Stimulated activated CD4-positive, alpha-beta T cell treated with anti-CD3 and anti-CD28 coated beads, Interleukin-12 subunit alpha, Interleukin-12 subunit beta, amount 100 ng/mL, for 48 hours (primary cell): ENCODE measurements around the gene GRAMD2B.
"Not testable (repeated sequence)": the region's sequence is repeated elsewhere in the genome, so short reads cannot be mapped to it uniquely, and the experiment has no call there.

Source experiments
- DNase-seq, 3 donors: peaks; one replicate each; pipeline ENCODE4 v3.0.0-alpha.2; 2020; ENCODE audit warnings: low read depth in 2 of 3, low spot score in 1 of 3

Gene GRAMD2B

GRCh38 chr5:126449751-126450271 is 26.6 kb downstream of the GRAMD2B start:
- DNase-seq, result peak; percentile 50 to 58 (median 52)

- DNase-seq, result peak in 1 of 3 donors; percentile 24
Observed at GRCh38 chr5:126450346-126450745, 27.1 kb downstream of the GRAMD2B start.

GRCh38 chr5:126450907-126451306 is 27.7 kb downstream of the GRAMD2B start:
- DNase-seq, result no peak

GRCh38 chr5:126452477-126452876 is 29.3 kb downstream of the GRAMD2B start:
- no peak for DNase-seq

DNA sequence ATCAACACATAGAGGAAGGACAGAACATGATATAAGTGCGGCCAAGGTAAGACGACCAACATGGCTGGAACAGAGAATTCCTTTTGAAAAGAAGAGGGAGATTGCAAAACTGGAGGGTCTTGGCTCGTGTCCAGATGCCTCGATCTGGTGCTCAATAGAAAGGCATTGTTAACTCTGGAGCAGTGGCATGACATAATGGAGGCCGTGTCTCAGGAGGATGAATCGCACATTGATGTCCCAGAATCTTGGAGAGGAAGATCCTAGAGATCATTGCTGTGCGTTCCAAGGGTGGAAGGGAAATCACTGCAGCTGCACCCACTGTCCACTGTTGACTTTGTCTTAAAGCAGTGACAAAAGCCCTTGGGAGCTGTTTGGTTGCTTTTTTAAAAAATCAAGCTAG is 30.9 kb downstream of the GRAMD2B start:
- no peak for DNase-seq

- no peak for DNase-seq
Observed at GRCh38 chr5:126454535-126454934, 31.3 kb downstream of the GRAMD2B start.

- DNase-seq, result no peak
Observed at GRCh38 chr5:126455264-126455663, 32.1 kb downstream of the GRAMD2B start.

DNA sequence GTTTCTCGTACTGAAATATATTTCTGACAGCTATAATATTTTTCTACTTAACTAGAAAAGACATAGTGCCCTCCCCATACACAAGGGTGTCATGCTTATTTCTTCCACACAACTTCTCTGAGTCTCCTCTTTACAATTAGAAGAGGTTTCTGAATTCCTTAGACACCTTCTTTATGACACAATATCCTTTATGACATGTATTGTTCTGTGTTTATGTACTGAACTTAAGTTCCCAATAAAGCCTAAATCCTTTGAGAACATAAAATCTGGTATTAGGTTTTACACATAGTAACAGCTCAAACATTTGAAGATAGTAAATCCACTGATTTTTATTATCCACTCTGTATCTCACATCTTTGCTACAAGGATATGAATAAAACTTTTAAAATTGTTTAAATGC is 32.5 kb downstream of the GRAMD2B start:
- no peak for DNase-seq

DNA sequence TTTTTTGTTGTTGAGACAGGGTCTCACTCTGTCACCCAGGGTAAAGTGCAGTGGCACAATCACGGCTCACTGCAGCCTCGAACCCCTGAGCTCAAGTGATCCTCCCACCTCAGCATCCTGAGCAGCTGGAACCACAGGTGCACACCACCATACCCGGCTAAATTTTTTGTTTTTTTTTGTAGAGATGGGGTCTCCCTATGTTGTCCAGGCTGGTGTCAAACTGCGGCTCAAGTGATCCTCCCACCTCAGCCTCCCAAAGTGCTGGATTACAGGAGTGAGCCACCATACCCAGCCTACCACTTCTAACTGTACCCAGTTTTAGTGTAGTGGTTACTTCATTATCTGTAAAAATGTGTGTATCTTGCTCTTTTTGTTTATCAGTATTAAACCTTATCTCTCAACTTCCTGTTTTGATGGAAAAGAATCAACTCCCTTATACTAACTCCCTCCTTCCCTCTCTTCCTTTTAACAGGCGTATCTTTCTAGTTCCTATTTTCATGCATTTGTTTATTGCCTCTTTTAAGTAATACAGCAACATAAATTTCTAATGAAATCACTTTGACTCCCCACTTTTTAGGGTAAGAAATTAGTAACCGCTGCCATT is 33.1 kb downstream of the GRAMD2B start:
- no peak for DNase-seq

- no peak for DNase-seq
Observed at GRCh38 chr5:126460459-126460858, 37.2 kb downstream of the GRAMD2B start.

GRCh38 chr5:126460977-126461376 is 37.8 kb downstream of the GRAMD2B start:
- no peak for DNase-seq

DNA sequence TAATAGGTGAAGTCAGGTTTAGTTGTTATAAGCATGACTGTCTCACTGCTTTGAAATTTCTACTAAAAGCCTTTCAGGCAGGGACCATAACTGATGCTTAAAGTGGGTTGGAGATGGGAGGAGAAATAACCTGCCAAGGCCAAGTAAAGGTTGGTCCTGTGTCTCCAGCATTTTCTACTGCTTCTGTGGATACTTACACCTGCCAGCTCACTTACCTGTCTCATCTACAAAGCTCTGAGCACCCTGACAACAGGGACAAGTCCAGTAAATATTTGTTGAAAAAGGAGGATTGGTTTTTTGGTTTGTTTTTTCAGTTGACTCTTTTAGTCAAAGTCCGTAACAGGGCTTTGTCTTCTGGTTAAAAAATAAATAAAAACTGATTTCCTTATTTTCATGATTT is 38.6 kb downstream of the GRAMD2B start:
- no peak for DNase-seq

DNA sequence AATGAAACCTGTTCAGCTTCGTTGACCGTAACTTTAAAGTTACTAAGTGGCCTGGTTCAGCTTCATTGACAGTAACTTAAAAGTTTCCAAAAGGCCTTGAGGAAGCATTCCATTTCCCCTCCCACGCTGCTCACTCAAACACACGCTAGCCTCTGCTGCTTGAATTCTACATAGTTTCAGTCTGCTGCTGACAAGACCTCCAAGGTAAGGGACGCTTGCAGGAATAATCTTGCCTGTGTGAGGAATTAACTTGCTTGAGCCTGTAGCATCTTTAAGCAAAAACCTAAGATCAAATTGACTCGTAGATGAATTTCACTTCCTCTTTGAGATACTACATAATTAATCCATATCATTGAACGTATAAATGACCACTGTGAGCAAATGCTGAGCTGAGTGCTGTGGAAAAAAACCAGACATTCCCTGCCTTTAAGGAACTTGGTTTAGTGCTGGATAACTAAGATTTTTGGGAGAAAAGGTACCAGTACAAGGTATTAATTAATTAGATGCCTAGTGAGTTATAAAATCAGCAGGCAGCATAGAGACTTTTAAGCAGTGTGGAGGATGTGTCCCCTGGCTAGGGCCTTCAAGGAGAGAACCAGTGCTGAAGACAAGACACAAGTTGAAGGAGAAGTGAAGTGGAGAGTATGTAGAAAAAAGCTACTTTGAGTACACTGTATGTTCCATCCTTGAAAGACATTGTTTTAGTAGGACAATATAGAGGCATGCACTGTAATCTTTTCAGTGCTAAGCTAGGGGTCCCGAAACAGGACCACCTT is 39.2 kb downstream of the GRAMD2B start:
- DNase-seq, result no peak

DNA sequence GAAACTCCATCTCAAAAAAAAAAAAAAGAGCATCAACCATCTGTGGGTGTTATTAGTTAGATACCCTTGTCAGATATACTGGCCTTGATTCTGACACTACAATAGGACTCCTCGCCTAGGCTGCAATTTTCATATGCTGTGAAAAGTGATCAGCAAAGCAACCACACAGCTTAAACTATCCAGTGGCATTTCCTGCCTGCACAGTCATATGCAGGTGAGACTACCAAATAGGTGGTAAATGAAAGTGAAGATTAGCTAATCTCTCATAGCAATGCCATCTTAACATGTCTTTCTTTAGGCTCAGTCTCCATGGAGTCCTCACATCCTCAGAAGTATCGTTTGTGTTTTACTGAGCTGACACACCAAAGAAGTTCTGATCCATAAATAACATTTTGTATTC is 40.8 kb downstream of the GRAMD2B start:
- DNase-seq, result no peak

GRCh38 chr5:126464959-126465358 is 41.8 kb downstream of the GRAMD2B start:
- no peak for DNase-seq

GRCh38 chr5:126468091-126468490 is 44.9 kb downstream of the GRAMD2B start:
- no peak for DNase-seq

DNA sequence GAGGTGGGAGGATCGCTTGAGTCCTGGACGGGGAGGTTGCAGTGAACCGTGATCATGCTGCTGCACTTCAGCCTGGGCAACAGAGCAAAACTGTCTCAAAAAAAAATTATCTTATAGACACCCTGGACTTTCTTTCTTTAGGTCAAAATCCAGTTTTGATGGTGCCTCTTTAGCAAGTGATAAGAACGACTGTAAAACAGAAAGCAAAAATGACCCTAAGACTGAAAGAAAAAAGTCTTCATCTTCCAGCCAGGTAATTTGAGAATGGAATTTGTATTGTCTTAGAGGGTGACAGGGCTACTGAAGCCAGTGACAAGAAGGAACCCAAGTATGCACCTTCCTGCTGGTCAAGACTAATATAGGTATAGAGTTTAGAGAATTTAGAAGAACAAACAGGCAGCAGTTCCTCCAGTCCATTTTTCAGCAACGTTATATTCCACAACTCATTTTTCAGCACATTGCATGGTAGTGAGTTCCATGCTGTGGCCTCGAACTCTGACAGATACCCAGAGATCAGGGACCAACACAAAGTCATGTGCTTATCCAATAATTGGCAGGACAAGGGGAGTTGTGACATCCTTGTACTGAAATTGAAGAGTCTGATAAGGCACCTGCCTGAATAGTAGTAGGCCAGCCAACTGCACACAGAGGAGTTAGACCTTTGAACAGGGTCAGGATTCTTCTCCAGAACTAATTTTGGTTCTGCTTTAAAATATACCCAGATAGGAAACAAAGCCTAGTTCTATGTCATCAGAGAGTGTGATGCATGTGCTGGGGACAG is 46.5 kb downstream of the GRAMD2B start:
- no peak for DNase-seq

DNA sequence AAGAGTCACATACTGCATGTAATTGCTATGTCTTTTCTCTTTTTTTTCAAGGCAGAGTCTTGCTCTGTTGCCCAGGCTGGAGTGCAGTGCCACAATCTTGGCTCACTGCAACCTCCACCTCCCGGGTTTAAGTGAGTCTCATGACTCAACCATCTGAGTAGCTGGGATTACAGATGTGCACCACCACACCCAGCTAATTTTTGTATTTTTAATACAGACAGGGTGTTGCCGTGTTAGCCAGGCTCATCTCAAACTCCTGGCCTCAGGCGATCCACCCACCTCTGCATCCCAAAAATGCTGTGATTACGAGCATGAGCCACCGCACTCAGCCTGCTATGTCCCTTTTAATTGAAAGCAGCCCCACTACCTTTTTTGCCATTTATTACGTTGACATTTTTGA is 47.3 kb downstream of the GRAMD2B start:
- DNase-seq, result not testable (repeated sequence)

- DNase-seq, result no peak
Observed at GRCh38 chr5:126471247-126471646, 48.0 kb downstream of the GRAMD2B start.

GRCh38 chr5:126471875-126472537 is 48.8 kb downstream of the GRAMD2B start:
- no peak for DNase-seq

GRCh38 chr5:126472538-126472889 is 49.3 kb downstream of the GRAMD2B start:
- no peak for DNase-seq
